Progenitor cell of endocrine pancreas (in vitro differentiated cells): Measurements from ENCODE around the gene CDH23. TPM values are rescaled to one million over a fixed set of nuclear protein-coding genes. Genes with fewer than 3 reads are reported as not detected.

ENCODE experiments used
- DNase-seq: peaks from one replicate; pipeline ENCODE4 v3.0.0; 2021; ENCODE audit warnings: low spot score; ENCODE audit not compliant: unreplicated experiment
- H3K27ac Mint-ChIP-seq: 2 replicates; pipeline ENCODE4 v1.8.0; 2021; ENCODE audit warnings: mild to moderate bottlenecking, moderate library complexity, mixed read lengths
- H3K27me3 Mint-ChIP-seq: 2 replicates; pipeline ENCODE4 v1.8.0; 2021; ENCODE audit warnings: mixed read lengths
- H3K36me3 Mint-ChIP-seq: 2 replicates; pipeline ENCODE4 v1.8.0; 2022; ENCODE audit warnings: mixed read lengths; ENCODE audit not compliant: insufficient read depth
- H3K4me1 Mint-ChIP-seq: 2 replicates; pipeline ENCODE4 v1.8.0; 2021; ENCODE audit warnings: low read depth, mixed read lengths
- H3K4me3 Mint-ChIP-seq: 2 replicates; pipeline ENCODE4 v1.8.0; 2021; ENCODE audit warnings: low read depth, mild to moderate bottlenecking, moderate library complexity, mixed read lengths
- H3K9me3 Mint-ChIP-seq: 2 replicates; pipeline ENCODE4 v1.8.0; 2021; ENCODE audit warnings: low read depth, mixed read lengths
- total RNA-seq: library from RNA; stranded (reverse); gene quantifications from 2 replicates; pipeline ENCODE4 v1.2.1, GENCODE V29; 2021
- TF ChIP-seq, protein P1 (sequence below): fragments of 200-600 bp; sonication (generic); IDR thresholded peaks from one replicate; pipeline ENCODE4 v1.5.0; 2021; ENCODE audit warnings: antibody characterized with exemption, mild to moderate bottlenecking; ENCODE audit not compliant: unreplicated experiment

CDH23 gene
- total RNA-seq, 1 donor from 2014 or later: 0.43 TPM

DNA sequence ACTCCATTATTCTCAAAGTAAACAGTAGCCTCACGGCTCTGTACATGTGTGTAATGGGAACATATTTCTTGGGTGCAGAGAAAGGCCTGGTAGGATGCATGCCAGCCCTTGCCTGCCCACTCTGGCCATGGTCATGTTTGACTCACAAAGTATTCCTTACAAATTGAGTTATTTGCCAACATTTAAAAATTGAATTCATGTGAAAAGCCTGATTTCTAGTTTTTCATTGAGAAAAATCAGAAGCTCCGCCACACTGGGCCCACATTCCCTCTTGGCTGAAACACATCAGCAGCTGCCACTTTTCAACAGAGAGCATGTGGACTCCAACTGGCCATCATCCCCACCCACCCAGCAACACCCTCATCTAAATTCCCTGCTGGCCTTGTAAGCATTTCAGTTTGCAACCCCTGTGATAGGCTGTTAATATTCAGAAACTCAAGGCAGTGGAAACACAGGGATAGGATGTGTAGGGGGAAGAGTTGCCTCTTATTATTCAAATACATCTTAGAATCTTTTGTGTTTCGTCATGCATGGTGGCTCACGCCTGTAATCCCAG lies 40.9 kb downstream of the CDH23 start:
- Mint-ChIP-seq H3K36me3 (no peaks in the 10 kb centered on the region), H3K27me3 (peaks cover 24% of the 10 kb centered on the region), H3K27ac (no peak overlapping the region), H3K9me3 (no peaks in the 10 kb centered on the region), H3K4me3 (no peak overlapping the region), H3K4me1 (no peaks in the 10 kb centered on the region)
- DNase-seq: no peak
- TF ChIP-seq, protein P1, sequence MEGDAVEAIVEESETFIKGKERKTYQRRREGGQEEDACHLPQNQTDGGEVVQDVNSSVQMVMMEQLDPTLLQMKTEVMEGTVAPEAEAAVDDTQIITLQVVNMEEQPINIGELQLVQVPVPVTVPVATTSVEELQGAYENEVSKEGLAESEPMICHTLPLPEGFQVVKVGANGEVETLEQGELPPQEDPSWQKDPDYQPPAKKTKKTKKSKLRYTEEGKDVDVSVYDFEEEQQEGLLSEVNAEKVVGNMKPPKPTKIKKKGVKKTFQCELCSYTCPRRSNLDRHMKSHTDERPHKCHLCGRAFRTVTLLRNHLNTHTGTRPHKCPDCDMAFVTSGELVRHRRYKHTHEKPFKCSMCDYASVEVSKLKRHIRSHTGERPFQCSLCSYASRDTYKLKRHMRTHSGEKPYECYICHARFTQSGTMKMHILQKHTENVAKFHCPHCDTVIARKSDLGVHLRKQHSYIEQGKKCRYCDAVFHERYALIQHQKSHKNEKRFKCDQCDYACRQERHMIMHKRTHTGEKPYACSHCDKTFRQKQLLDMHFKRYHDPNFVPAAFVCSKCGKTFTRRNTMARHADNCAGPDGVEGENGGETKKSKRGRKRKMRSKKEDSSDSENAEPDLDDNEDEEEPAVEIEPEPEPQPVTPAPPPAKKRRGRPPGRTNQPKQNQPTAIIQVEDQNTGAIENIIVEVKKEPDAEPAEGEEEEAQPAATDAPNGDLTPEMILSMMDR: no peak

DNA sequence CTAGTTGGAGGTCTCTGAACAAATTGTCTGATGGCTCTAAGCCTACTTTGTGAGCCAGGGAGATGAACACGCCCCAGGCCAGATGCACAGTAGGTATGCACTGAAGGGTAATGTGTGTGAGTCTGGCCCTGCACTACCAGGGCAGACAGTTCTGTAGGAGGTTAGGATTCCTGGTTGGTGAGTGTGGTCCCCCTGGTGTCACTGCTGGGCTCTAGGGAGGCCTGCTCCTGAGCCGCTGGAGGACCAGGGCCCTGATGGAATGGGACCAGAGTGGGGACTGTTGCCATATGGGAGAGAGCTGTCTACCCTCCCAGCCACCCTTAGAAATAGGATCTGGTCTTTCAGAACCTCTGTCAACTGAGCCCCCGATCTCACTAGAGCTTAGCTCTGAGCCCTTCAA lies 42.0 kb downstream of the CDH23 start:
- Mint-ChIP-seq H3K4me3 (no peak overlapping the region), H3K27ac (no peak overlapping the region), H3K36me3 (no peaks in the 10 kb centered on the region), H3K27me3 (peaks cover 23% of the 10 kb centered on the region), H3K9me3 (no peaks in the 10 kb centered on the region), H3K4me1 (no peaks in the 10 kb centered on the region)
- no peak for DNase-seq
- TF ChIP-seq, protein P1: no peak

DNA sequence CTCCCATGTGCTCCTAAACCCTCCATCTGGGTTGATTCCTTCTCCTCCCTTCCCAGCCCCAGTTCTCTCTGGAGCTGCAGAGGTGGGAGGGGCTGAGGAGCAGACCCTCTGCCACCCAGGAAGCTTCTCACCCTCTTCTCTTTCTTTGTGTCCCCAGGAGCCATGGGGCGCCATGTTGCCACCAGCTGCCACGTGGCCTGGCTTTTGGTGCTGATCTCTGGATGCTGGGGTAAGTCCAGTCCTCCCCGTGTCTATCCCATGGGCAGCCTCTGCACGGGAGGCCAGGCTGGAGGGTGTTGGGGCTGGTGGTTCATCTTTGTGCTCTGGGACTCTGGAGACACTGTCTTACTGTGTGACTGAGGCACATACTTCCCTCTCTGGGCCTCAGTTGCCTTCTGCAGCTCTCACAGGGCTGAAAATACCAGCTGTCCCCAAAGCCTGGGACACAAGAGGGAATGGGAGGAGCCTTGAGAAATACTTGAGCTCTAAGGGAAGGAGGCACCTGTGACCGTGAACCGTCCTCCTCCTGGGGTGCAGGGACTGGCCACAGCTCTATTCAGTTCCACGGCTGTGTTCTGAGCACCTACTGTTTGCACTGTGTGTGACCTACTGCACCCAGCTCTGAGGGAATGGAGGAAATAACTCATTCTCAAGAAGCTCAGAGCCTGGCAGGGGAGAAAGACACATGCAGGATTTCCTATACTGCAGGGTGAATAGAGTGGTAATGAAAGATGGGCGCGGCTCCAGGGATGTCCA lies 43.1 kb downstream of the CDH23 start:
- no peak overlapping the region for H3K4me3 Mint-ChIP-seq
- H3K36me3 Mint-ChIP-seq: no peaks in the 10 kb centered on the region
- peak overlapping the region; percentile 27 for H3K27ac Mint-ChIP-seq
- H3K9me3 Mint-ChIP-seq: no peaks in the 10 kb centered on the region
- no peaks in the 10 kb centered on the region for H3K4me1 Mint-ChIP-seq
- peaks cover 20% of the 10 kb centered on the region for H3K27me3 Mint-ChIP-seq
- no peak for DNase-seq
- TF ChIP-seq, protein P1: no peak

DNA sequence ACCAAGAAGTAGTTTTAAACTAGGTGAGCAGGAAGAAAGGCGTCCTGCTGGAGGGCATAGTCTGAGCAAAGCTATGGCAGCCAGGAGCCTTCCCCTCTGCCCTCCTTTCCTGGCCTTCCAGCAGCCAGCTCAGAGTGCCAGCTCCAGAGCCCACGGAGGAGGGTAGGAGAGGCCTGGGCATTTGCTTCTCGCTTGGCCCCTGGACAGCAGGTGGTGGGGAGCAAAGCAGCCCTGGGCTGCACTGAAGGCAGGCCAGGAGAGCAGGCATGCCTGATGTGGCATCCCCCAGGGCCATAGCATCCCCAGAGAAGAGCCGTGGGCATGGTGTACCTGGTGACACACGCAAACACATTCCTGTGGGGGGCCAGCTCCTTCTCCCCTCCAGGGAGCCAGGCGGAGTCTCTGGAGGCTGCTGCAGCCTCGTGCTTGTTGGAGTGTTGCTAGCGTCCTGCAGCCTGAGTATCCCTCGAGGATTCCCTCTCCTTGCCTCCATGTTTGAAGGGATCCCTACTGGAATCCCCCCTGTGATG lies 43.9 kb downstream of the CDH23 start:
- Mint-ChIP-seq H3K4me1 (no peaks in the 10 kb centered on the region), H3K27ac (no peak overlapping the region), H3K9me3 (no peaks in the 10 kb centered on the region), H3K27me3 (peaks cover 20% of the 10 kb centered on the region), H3K4me3 (no peak overlapping the region), H3K36me3 (no peaks in the 10 kb centered on the region)
- DNase-seq: no peak
- TF ChIP-seq, protein P1: no peak

DNA sequence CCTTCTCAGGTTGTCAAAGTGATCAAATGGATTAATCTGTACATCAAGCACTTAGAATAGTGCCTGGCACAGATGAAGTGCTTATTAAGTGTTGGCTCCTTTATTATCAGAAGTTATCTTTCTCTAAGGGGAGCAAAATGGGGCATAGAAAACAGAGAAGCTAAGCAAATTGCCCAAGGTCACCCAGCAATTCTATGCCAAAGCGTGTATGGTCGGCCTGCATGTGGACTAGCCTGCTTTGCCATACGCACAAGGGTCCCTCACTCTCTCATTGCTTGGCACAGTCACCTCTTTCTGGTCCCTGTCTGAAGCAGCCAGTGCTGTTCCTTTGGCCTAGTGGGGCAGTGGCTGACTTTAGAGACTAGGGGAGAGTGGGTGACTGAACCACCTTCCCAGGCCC lies 45.3 kb downstream of the CDH23 start:
- H3K27ac Mint-ChIP-seq: no peak overlapping the region
- TF ChIP-seq, protein P1: no peak
- DNase-seq: no peak
- H3K4me1 Mint-ChIP-seq: no peaks in the 10 kb centered on the region
- H3K9me3 Mint-ChIP-seq: no peaks in the 10 kb centered on the region
- H3K27me3 Mint-ChIP-seq: peaks cover 20% of the 10 kb centered on the region
- no peak overlapping the region for H3K4me3 Mint-ChIP-seq
- no peaks in the 10 kb centered on the region for H3K36me3 Mint-ChIP-seq
